Adrenal gland (tissue), 5 donors: ENCODE measurements around the gene TSSK2.
A peak's percentile ranks its signal among the peaks of the same experiment; 100 is the strongest.

ENCODE experiments used
- POLR2A ChIP-seq, 2 donors: fragments of 450-650 bp; IDR thresholded peaks; one replicate each; pipeline ENCODE4 v1.6.1; 2017; ENCODE audit warnings: antibody characterized with exemption in 2 of 2, mild to moderate bottlenecking in 2 of 2, moderate library complexity in 1 of 2
- TF ChIP-seq, protein P1 (sequence below), 6 experiments: fragments of 450-650 bp in 4 of 6; fragments of 200-600 bp in 2 of 6; sonication (generic) in 1 of 6; IDR thresholded peaks; 1 replicate in 5 of 6; 2 replicates in 1 of 6; pipeline versions ENCODE4 v1.5.1 to v1.8.0; 2016 to 2021; ENCODE audit warnings: antibody characterized with exemption in 6 of 6, mild to moderate bottlenecking in 2 of 6, moderate library complexity in 1 of 6
- donor health status: DM: no; HTN: no; CAD: no.

DNA sequence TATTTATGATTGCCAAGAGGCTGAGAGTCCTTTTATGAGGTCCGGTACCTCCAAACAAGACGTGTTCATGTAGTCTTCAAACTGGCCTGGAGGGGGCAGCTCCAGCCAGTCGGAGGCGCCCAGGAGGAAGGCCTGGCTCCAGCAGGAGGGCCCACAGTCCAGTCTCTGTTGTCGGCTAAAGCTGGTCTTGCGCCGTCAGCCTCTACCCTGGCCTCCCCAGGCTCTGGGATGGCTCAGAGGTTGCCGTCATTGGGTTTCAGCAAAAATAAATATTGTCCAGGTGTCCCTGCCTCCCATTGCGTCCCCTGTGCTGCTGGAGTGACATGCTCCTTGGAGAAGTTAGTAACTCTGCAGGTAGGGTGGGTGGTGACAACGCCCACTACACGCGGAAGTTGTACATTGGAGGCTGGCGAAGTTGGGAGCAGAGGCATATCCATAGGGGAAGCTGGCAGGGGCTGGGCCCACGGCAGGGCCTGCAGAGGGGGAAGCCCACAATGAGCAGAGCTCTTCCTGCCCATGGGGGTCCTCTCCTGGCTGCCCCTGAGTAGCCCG lies 48.5 kb downstream of the TSSK2 start:
- TF ChIP-seq, protein P1, sequence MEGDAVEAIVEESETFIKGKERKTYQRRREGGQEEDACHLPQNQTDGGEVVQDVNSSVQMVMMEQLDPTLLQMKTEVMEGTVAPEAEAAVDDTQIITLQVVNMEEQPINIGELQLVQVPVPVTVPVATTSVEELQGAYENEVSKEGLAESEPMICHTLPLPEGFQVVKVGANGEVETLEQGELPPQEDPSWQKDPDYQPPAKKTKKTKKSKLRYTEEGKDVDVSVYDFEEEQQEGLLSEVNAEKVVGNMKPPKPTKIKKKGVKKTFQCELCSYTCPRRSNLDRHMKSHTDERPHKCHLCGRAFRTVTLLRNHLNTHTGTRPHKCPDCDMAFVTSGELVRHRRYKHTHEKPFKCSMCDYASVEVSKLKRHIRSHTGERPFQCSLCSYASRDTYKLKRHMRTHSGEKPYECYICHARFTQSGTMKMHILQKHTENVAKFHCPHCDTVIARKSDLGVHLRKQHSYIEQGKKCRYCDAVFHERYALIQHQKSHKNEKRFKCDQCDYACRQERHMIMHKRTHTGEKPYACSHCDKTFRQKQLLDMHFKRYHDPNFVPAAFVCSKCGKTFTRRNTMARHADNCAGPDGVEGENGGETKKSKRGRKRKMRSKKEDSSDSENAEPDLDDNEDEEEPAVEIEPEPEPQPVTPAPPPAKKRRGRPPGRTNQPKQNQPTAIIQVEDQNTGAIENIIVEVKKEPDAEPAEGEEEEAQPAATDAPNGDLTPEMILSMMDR (IDR thresholded peaks at IDR 0.05) = peak; percentile 58 to 82 (median 76)
- TF ChIP-seq POLR2A (IDR thresholded peaks at IDR 0.05) = no peak
